K562 (cell line): ENCODE measurements around the gene ARHGAP10. TPM values are rescaled to one million over a fixed set of nuclear protein-coding genes. Genes with fewer than 3 reads are reported as not detected.

Experiments used
- C11orf30 ChIP-seq: fragments of 450-650 bp; IDR thresholded peaks from 2 replicates; pipeline ENCODE4 v1.6.1; 2016; ENCODE audit warnings: low read depth, mild to moderate bottlenecking
- DDX20 ChIP-seq: fragments of 450-650 bp; IDR thresholded peaks from 2 replicates; pipeline ENCODE4 v1.6.1; 2016; ENCODE audit warnings: missing genetic modification characterization, low read depth, mild to moderate bottlenecking, missing compliant biosample characterization, moderate library complexity
- HIVEP1 ChIP-seq: fragments of 250-450 bp; sonication (Bioruptor Pico); IDR thresholded peaks from 2 replicates; pipeline ENCODE4 v1.4.0; 2020; ENCODE audit warnings: mild to moderate bottlenecking
- JUND ChIP-seq, 2 experiments: IDR thresholded peaks; 2 replicates in 1 of 2; 3 replicates in 1 of 2; pipeline ENCODE4 v1.6.1; 2011; ENCODE audit warnings: borderline replicate concordance in 2 of 2, low read depth in 2 of 2, low read length in 2 of 2, improper control_type of control experiment in 1 of 2, missing biosample characterization in 1 of 2, missing genetic modification characterization in 1 of 2, missing genetic modification reagents in 1 of 2
- NFIC ChIP-seq: fragments of 450-650 bp; IDR thresholded peaks from 2 replicates; pipeline ENCODE4 v1.6.1; 2017; ENCODE audit warnings: mild to moderate bottlenecking, inconsistent platforms
- NUFIP1 ChIP-seq: fragments of 450-650 bp; IDR thresholded peaks from 2 replicates; pipeline ENCODE4 v1.6.1; 2018; ENCODE audit not compliant: partially characterized antibody
- SAFB ChIP-seq: fragments of 200-400 bp; formaldehyde crosslinking; IDR thresholded peaks from 2 replicates; pipeline ENCODE4 v1.6.1; 2017; ENCODE audit warnings: low read depth, low read length, borderline replicate concordance
- SMAD1 ChIP-seq: fragments of 150-350 bp; IDR thresholded peaks from 2 replicates; pipeline ENCODE4 v1.6.1; 2014; ENCODE audit warnings: low read length, low read depth; ENCODE audit not compliant: partially characterized antibody
- SMC3 ChIP-seq: conservative IDR thresholded peaks from 2 replicates; pipeline ENCODE4 v1.6.1; 2011; ENCODE audit warnings: low read depth, low read length, improper control_type of control experiment; ENCODE audit not compliant: insufficient read depth
- SPI1 ChIP-seq: IDR thresholded peaks from 2 replicates; pipeline ENCODE4 v1.6.1; 2011; ENCODE audit warnings: low read depth, low read length, control low read depth, borderline replicate concordance
- TRIM28 ChIP-seq: fragments of 450-650 bp; IDR thresholded peaks from 2 replicates; pipeline ENCODE4 v1.6.1; 2017
- ZNF644 ChIP-seq: fragments of 200-800 bp; sonication (Bioruptor generic); IDR thresholded peaks from 2 replicates; pipeline ENCODE4 v1.6.1; 2016; ENCODE audit warnings: low read depth, missing genetic modification characterization, missing compliant biosample characterization
- ZNF780A ChIP-seq: fragments of 250-450 bp; sonication (Bioruptor Pico); IDR thresholded peaks from 2 replicates; pipeline ENCODE4 v1.5.0; 2021; ENCODE audit warnings: mild to moderate bottlenecking
- polyA plus RNA-seq, 8 experiments: library from polyadenylated mRNA; depleted of rRNA in 4 of 8; stranded (reverse) in 5 of 8; unstranded in 3 of 8; fragments of >200 nt; fragmentation: Nextera tagmentation in 2 of 8; fragmentation: Illumina TruSeq in 1 of 8; extraction: Ambion mirVana in 2 of 8; extraction: Trizol in 1 of 8; gene quantifications; 2 replicates each; pipeline versions ENCODE4 v1.2.1 to v1.2.3, GENCODE V29; 2011 to 2014; ENCODE audit warnings: inconsistent platforms in 1 of 8, missing spikeins in 1 of 8
- total RNA-seq, 7 experiments: library from RNA; depleted of rRNA in 6 of 7; stranded (reverse); fragments of >200 nt in 6 of 7; fragmentation: Illumina TruSeq in 2 of 7; extraction: Trizol in 2 of 7; gene quantifications; 2 replicates each; pipeline versions ENCODE4 v1.2.1 to v1.2.3, GENCODE V29; 2011 to 2021; ENCODE audit warnings: low replicate concordance in 1 of 7
- TF ChIP-seq, protein P1 (sequence below): sonication (generic); formaldehyde crosslinking; IDR thresholded peaks from 2 replicates; pipeline ENCODE4 v1.9.0; 2022; ENCODE audit warnings: mild to moderate bottlenecking, missing genetic modification reagents
- TF ChIP-seq, protein P2 (sequence below): sonication (generic); formaldehyde crosslinking; IDR thresholded peaks from 2 replicates; pipeline ENCODE4 v1.8.0; 2022; ENCODE audit warnings: missing genetic modification reagents, mild to moderate bottlenecking, moderate library complexity, borderline replicate concordance
- TF ChIP-seq, protein P3 (sequence below): sonication (generic); formaldehyde crosslinking; IDR thresholded peaks from 2 replicates; pipeline ENCODE4 v1.9.0; 2022; ENCODE audit warnings: mild to moderate bottlenecking, missing genetic modification reagents
- TF ChIP-seq, protein P4 (sequence below): sonication (generic); formaldehyde crosslinking; IDR thresholded peaks from 2 replicates; pipeline ENCODE4 v1.8.1; 2022; ENCODE audit warnings: missing genetic modification reagents
- TF ChIP-seq, protein P5 (sequence below), 2 experiments: fragments of 250-450 bp in 1 of 2; fragments of 450-650 bp in 1 of 2; sonication (Bioruptor Pico) in 1 of 2; IDR thresholded peaks; 2 replicates each; pipeline versions ENCODE4 v1.6.1 to v1.8.0; 2016 to 2021; ENCODE audit warnings: mild to moderate bottlenecking in 2 of 2, moderate library complexity in 2 of 2, missing compliant biosample characterization in 1 of 2, missing genetic modification characterization in 1 of 2

ARHGAP10 gene
- total and polyA plus RNA-seq, 9 of the 15 experiments (the other 6 are each of a cell fraction or from before 2014, with no cell fraction given): 0.03 to 0.22 (median 0.06) TPM; not detected in 3

DNA sequence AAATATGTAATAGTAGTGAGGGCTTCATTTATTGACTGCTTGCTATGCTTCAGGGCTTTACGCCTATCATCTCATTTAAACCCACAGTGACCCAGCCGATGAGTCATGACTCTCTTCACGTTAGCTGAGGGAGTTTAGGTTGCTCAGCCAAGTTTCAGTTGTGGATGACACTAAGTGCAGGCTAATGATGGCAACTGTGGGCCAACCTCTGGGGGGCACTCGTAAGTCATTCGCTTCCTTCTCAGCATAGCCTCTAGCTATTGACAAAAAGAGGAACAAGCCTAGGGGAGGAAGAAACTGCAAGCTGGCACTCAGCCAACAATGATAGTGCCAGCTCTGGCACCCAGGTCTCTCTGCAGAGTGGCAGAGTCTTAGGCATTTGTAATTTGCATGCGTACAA, 325.0 kb downstream of the ARHGAP10 start (continued):
- TF ChIP-seq ZNF644 (tag): no peak
- TF ChIP-seq HIVEP1: no peak
- no peak for TF ChIP-seq SAFB
- TF ChIP-seq, protein P1, sequence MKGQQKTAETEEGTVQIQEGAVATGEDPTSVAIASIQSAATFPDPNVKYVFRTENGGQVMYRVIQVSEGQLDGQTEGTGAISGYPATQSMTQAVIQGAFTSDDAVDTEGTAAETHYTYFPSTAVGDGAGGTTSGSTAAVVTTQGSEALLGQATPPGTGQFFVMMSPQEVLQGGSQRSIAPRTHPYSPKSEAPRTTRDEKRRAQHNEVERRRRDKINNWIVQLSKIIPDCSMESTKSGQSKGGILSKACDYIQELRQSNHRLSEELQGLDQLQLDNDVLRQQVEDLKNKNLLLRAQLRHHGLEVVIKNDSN (CRISPR knock-in tag): no peak
- no peak for TF ChIP-seq NUFIP1
- TF ChIP-seq SMAD1: peak; percentile 57
- TF ChIP-seq C11orf30: 0 out of 2 replicates have a peak, but pooled peaks have one; percentile 12
- 0 out of 2 replicates have a peak, but pooled peaks have one; percentile 15 for TF ChIP-seq SMC3
- TF ChIP-seq ZNF780A (CRISPR knock-in tag): no peak
- no peak; the same call in 1 of the 2 replicates for TF ChIP-seq JUND (IDR thresholded peaks at IDR 0.05; ENCODE audit: borderline replicate concordance, low read depth, low read length)
- peak; percentile 80; the same call in 2 of the 3 replicates for TF ChIP-seq JUND (tag; IDR thresholded peaks at IDR 0.05; ENCODE audit: borderline replicate concordance, low read depth, low read length)
- TF ChIP-seq, protein P2, sequence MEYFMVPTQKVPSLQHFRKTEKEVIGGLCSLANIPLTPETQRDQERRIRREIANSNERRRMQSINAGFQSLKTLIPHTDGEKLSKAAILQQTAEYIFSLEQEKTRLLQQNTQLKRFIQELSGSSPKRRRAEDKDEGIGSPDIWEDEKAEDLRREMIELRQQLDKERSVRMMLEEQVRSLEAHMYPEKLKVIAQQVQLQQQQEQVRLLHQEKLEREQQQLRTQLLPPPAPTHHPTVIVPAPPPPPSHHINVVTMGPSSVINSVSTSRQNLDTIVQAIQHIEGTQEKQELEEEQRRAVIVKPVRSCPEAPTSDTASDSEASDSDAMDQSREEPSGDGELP (CRISPR knock-in tag): no peak
- TF ChIP-seq, protein P3, sequence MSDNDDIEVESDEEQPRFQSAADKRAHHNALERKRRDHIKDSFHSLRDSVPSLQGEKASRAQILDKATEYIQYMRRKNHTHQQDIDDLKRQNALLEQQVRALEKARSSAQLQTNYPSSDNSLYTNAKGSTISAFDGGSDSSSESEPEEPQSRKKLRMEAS (CRISPR knock-in tag): no peak
- no peak for TF ChIP-seq TRIM28
- TF ChIP-seq, protein P4, sequence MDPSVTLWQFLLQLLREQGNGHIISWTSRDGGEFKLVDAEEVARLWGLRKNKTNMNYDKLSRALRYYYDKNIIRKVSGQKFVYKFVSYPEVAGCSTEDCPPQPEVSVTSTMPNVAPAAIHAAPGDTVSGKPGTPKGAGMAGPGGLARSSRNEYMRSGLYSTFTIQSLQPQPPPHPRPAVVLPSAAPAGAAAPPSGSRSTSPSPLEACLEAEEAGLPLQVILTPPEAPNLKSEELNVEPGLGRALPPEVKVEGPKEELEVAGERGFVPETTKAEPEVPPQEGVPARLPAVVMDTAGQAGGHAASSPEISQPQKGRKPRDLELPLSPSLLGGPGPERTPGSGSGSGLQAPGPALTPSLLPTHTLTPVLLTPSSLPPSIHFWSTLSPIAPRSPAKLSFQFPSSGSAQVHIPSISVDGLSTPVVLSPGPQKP (CRISPR knock-in tag): no peak
- TF ChIP-seq, protein P5, sequence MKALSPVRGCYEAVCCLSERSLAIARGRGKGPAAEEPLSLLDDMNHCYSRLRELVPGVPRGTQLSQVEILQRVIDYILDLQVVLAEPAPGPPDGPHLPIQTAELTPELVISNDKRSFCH (CRISPR knock-in tag; IDR thresholded peaks at IDR 0.05): no peak
- TF ChIP-seq, protein P5 (tag; IDR thresholded peaks at IDR 0.05): no peak
- peak; percentile 98 for TF ChIP-seq NFIC
- peak; percentile 83 for TF ChIP-seq SPI1
- no peak for TF ChIP-seq DDX20 (tag)
